Vagina (tissue), 2 donors: ENCODE data around the gene CFAP46.

Experiments used
- CTCF ChIP-seq, 3 experiments: fragments of 450-650 bp in 2 of 3; fragments of 200-600 bp in 1 of 3; sonication (generic) in 1 of 3; IDR thresholded peaks; one replicate each; pipeline ENCODE4 v1.5.1; 2017 to 2019; ENCODE audit warnings: antibody characterized with exemption in 3 of 3, mild to moderate bottlenecking in 2 of 3, moderate library complexity in 2 of 3
- POLR2A ChIP-seq, 2 donors: fragments of 450-650 bp; IDR thresholded peaks; one replicate each; pipeline ENCODE4 v1.6.1; 2017; ENCODE audit warnings: antibody characterized with exemption in 2 of 2, mild to moderate bottlenecking in 2 of 2, moderate library complexity in 2 of 2
- POLR2AphosphoS5 ChIP-seq, 2 donors: sonication (generic); formaldehyde crosslinking; IDR thresholded peaks; one replicate each; pipeline ENCODE4 v1.9.0; 2017; ENCODE audit warnings: antibody characterized with exemption in 2 of 2, mild to moderate bottlenecking in 2 of 2, low read depth in 1 of 2; ENCODE audit not compliant: insufficient read depth in 1 of 2

- TF ChIP-seq CTCF (IDR thresholded peaks at IDR 0.05), result no peak
- TF ChIP-seq POLR2AphosphoS5 (IDR thresholded peaks at IDR 0.05; ENCODE audit: insufficient read depth in 1 of 2, low read depth in 1 of 2), result no peak
- no peak for TF ChIP-seq POLR2A (IDR thresholded peaks at IDR 0.05)
Measured at GRCh38 chr10:132913559-132914115, 28.7 kb downstream of the CFAP46 start.
